Stimulated activated CD8-positive, alpha-beta memory T cell treated with anti-CD3 and anti-CD28 coated beads, Interleukin-15, amount 100 ng/mL, for 24 hours (primary cell): ENCODE measurements around the gene FAAP20.

ENCODE experiments used
- DNase-seq: peaks from one replicate; pipeline ENCODE4 v3.0.0-alpha.2; 2020; ENCODE audit warnings: low read depth

FAAP20 gene

GRCh38 chr1:2194319-2194897 is at the start of gene FAAP20:
TSS of gene FAAP20 (minus strand) at chr1:2194772. CDS start at chr1:2194749, 23 bp downstream.
- DNase-seq = no peak

- DNase-seq = no peak
Measured at GRCh38 chr1:2242814-2243725, 48.5 kb upstream of the FAAP20 start.

- no peak for DNase-seq
Measured at GRCh38 chr1:2241820-2242219, 47.2 kb upstream of the FAAP20 start.

- DNase-seq = no peak
Measured at GRCh38 chr1:2240270-2241156, 45.9 kb upstream of the FAAP20 start.

GRCh38 chr1:2239384-2239985 is 44.9 kb upstream of the FAAP20 start:
- DNase-seq = no peak

GRCh38 chr1:2239013-2239370 is 44.4 kb upstream of the FAAP20 start:
- no peak for DNase-seq

GRCh38 chr1:2238361-2239012 is 43.9 kb upstream of the FAAP20 start:
- no peak for DNase-seq

- DNase-seq = no peak
Measured at GRCh38 chr1:2237773-2238172, 43.2 kb upstream of the FAAP20 start.

GRCh38 chr1:2236695-2237677 is 42.4 kb upstream of the FAAP20 start:
- no peak for DNase-seq

GRCh38 chr1:2235300-2235998 is 40.9 kb upstream of the FAAP20 start:
- DNase-seq = no peak

- no peak for DNase-seq
Measured at GRCh38 chr1:2234762-2235113, 40.2 kb upstream of the FAAP20 start.

- no peak for DNase-seq
Measured at GRCh38 chr1:2233997-2234761, 39.6 kb upstream of the FAAP20 start.

- no peak for DNase-seq
Measured at GRCh38 chr1:2233468-2233867, 38.9 kb upstream of the FAAP20 start.

GRCh38 chr1:2232916-2233438 is 38.4 kb upstream of the FAAP20 start:
- no peak for DNase-seq

- DNase-seq = no peak
Measured at GRCh38 chr1:2232255-2232915, 37.8 kb upstream of the FAAP20 start.

- no peak for DNase-seq
Measured at GRCh38 chr1:2231532-2232254, 37.1 kb upstream of the FAAP20 start.

GRCh38 chr1:2230781-2231531 is 36.4 kb upstream of the FAAP20 start:
- no peak for DNase-seq
